Activated CD8-positive, alpha-beta memory T cell treated with anti-CD3 and anti-CD28 coated beads, Interleukin-2, amount 10 ng/mL, durations not matched to agents 7 days and 5 days (primary cell): ENCODE results near the gene FAM181B. TPM values are rescaled to one million over a fixed set of nuclear protein-coding genes. Genes with fewer than 3 reads are reported as not detected.
A peak's percentile ranks its signal among the peaks of the same experiment; 100 is the strongest.

Source experiments
- ATAC-seq: fragments of 150-1000 bp; cut with Tn5 transposase; one replicate; pipeline ENCODE4 v1.10.0; 2021; ENCODE audit warnings: moderate library complexity
- CTCF ChIA-PET: fragments of 350-600 bp; sonication (Branson Sonifier 250); formaldehyde crosslinking; loops from one replicate; lab custom pipeline; 2021; ENCODE audit warnings: antibody characterized with exemption; lab: Charles Lee
- DNase-seq: peaks from one replicate; pipeline ENCODE4 v3.0.0-alpha.2; 2020
- H3K27ac Mint-ChIP-seq: one replicate; pipeline ENCODE4 v1.8.0; 2021; ENCODE audit warnings: mild to moderate bottlenecking, mixed read lengths
- H3K27me3 Mint-ChIP-seq: one replicate; pipeline ENCODE4 v1.8.0; 2021; ENCODE audit warnings: mixed read lengths
- H3K36me3 Mint-ChIP-seq: one replicate; pipeline ENCODE4 v1.8.0; 2021; ENCODE audit warnings: mild to moderate bottlenecking, mixed read lengths
- H3K4me1 Mint-ChIP-seq: one replicate; pipeline ENCODE4 v1.8.0; 2021; ENCODE audit warnings: mixed read lengths
- H3K4me3 Mint-ChIP-seq: one replicate; pipeline ENCODE4 v1.8.0; 2021; ENCODE audit warnings: mild to moderate bottlenecking, moderate library complexity, mixed read lengths
- H3K9me3 Mint-ChIP-seq: one replicate; pipeline ENCODE4 v1.8.0; 2022; ENCODE audit warnings: low read depth, mixed read lengths
- total RNA-seq, 2 experiments: library from RNA; stranded (reverse); gene quantifications; one replicate each; pipeline ENCODE4 v1.2.3, GENCODE V29; 2021

The FAM181B gene
- total RNA-seq, 2 experiments from 2014 or later, result not detected

GRCh38 chr11:82724026-82724425 lies 9.6 kb downstream of the FAM181B start:
- H3K27ac Mint-ChIP-seq, result no peak overlapping the region
- H3K4me3 Mint-ChIP-seq, result no peak overlapping the region
- no peak for DNase-seq
- peaks cover 22% of the 10 kb centered on the region for H3K27me3 Mint-ChIP-seq
- no peaks in the 10 kb centered on the region for H3K36me3 Mint-ChIP-seq
- no peak for ATAC-seq
- H3K4me1 Mint-ChIP-seq, result no peaks in the 10 kb centered on the region
- CTCF ChIA-PET, result no interaction called here
- H3K9me3 Mint-ChIP-seq, result no peaks in the 10 kb centered on the region

- Mint-ChIP-seq H3K4me1 (no peaks in the 10 kb centered on the region), H3K36me3 (no peaks in the 10 kb centered on the region), H3K4me3 (no peak overlapping the region), H3K27ac (no peak overlapping the region), H3K9me3 (no peaks in the 10 kb centered on the region), H3K27me3 (peaks cover 18% of the 10 kb centered on the region)
- ATAC-seq (no peak), DNase-seq (no peak)
- CTCF ChIA-PET, result no interaction called here
These were observed 11.4 kb downstream of the FAM181B start for GRCh38 chr11:82722231-82722630.

GRCh38 chr11:82720267-82721065 lies 13.2 kb downstream of the FAM181B start:
- Mint-ChIP-seq H3K4me3 (no peak overlapping the region), H3K27ac (no peak overlapping the region), H3K36me3 (no peaks in the 10 kb centered on the region), H3K27me3 (peaks cover 13% of the 10 kb centered on the region), H3K9me3 (no peaks in the 10 kb centered on the region), H3K4me1 (no peaks in the 10 kb centered on the region)
- CTCF ChIA-PET, result interaction anchor here (1.1 to 3.2 kb wide), 6 partner anchors 13 to 147 kb away, joined by 3 to 13 read pairs (median 4); partner anchors contain the start of gene FAM181B
- no peak for ATAC-seq
- no peak for DNase-seq

- ATAC-seq (no peak), DNase-seq (no peak)
- no peak overlapping the region for H3K4me3 Mint-ChIP-seq
- peaks cover 13% of the 10 kb centered on the region for H3K27me3 Mint-ChIP-seq
- no peaks in the 10 kb centered on the region for H3K4me1 Mint-ChIP-seq
- H3K27ac Mint-ChIP-seq, result no peak overlapping the region
- H3K36me3 Mint-ChIP-seq, result no peaks in the 10 kb centered on the region
- CTCF ChIA-PET, result interaction anchor here (1.1 to 3.2 kb wide), 4 partner anchors 18 to 148 kb away, joined by 3 to 13 read pairs (median 5); no protein-coding TSS in a partner anchor
- H3K9me3 Mint-ChIP-seq, result no peaks in the 10 kb centered on the region
These were observed 14.1 kb downstream of the FAM181B start for GRCh38 chr11:82719361-82720105.

GRCh38 chr11:82718821-82719220 lies 14.8 kb downstream of the FAM181B start:
- no peak overlapping the region for H3K27ac Mint-ChIP-seq
- DNase-seq (no peak), ATAC-seq (no peak)
- peaks cover 13% of the 10 kb centered on the region for H3K27me3 Mint-ChIP-seq
- H3K4me1 Mint-ChIP-seq, result no peaks in the 10 kb centered on the region
- H3K36me3 Mint-ChIP-seq, result no peaks in the 10 kb centered on the region
- no peaks in the 10 kb centered on the region for H3K9me3 Mint-ChIP-seq
- no peak overlapping the region for H3K4me3 Mint-ChIP-seq
- CTCF ChIA-PET, result interaction anchor here (1.5 to 3.2 kb wide), 2 partner anchors 38 to 149 kb away, joined by 4 to 13 read pairs; no protein-coding TSS in a partner anchor

- DNase-seq (no peak), ATAC-seq (no peak)
- H3K4me3 Mint-ChIP-seq, result no peak overlapping the region
- H3K9me3 Mint-ChIP-seq, result no peaks in the 10 kb centered on the region
- CTCF ChIA-PET, result interaction anchor here (0.9 to 3.2 kb wide), 8 partner anchors 10 to 1102 kb away, joined by 3 to 13 read pairs (median 4); partner anchors contain the start of gene PRCP
- H3K4me1 Mint-ChIP-seq, result no peaks in the 10 kb centered on the region
- no peaks in the 10 kb centered on the region for H3K36me3 Mint-ChIP-seq
- no peak overlapping the region for H3K27ac Mint-ChIP-seq
- H3K27me3 Mint-ChIP-seq, result peaks cover 13% of the 10 kb centered on the region
These were observed 15.4 kb downstream of the FAM181B start for GRCh38 chr11:82718307-82718706.

- no peaks in the 10 kb centered on the region for H3K36me3 Mint-ChIP-seq
- CTCF ChIA-PET, result interaction anchor here (0.6 kb wide), 1 partner anchor 214 kb away, joined by 4 read pairs; no protein-coding TSS in a partner anchor
These were observed 19.1 kb downstream of the FAM181B start for GRCh38 chr11:82714346-82715174.

GRCh38 chr11:82711648-82712047 lies 22.0 kb downstream of the FAM181B start:
- Mint-ChIP-seq H3K4me1 (no peaks in the 10 kb centered on the region), H3K4me3 (no peak overlapping the region), H3K9me3 (no peaks in the 10 kb centered on the region), H3K36me3 (no peaks in the 10 kb centered on the region), H3K27me3 (peaks cover 20% of the 10 kb centered on the region), H3K27ac (no peak overlapping the region)
- CTCF ChIA-PET, result interaction anchor here (1.3 kb wide), 1 partner anchor 10 kb away, joined by 4 read pairs; no protein-coding TSS in a partner anchor
- DNase-seq (no peak), ATAC-seq (no peak)

More at GRCh38 chr11:82714346-82715174, 19.1 kb downstream of the FAM181B start:
- DNase-seq (no peak), ATAC-seq (no peak)
- Mint-ChIP-seq H3K27me3 (peaks cover 19% of the 10 kb centered on the region), H3K27ac (no peak overlapping the region), H3K4me3 (no peak overlapping the region), H3K4me1 (no peaks in the 10 kb centered on the region), H3K9me3 (no peaks in the 10 kb centered on the region)

GRCh38 chr11:82703796-82704195 lies 29.9 kb downstream of the FAM181B start:
- Mint-ChIP-seq H3K9me3 (no peaks in the 10 kb centered on the region), H3K27ac (no peak overlapping the region), H3K27me3 (peaks cover 16% of the 10 kb centered on the region), H3K36me3 (no peaks in the 10 kb centered on the region), H3K4me1 (no peaks in the 10 kb centered on the region), H3K4me3 (no peak overlapping the region)
- no peak for DNase-seq
- no peak for ATAC-seq
- CTCF ChIA-PET, result no interaction called here

- H3K9me3 Mint-ChIP-seq, result no peaks in the 10 kb centered on the region
- peaks cover 16% of the 10 kb centered on the region for H3K27me3 Mint-ChIP-seq
- H3K27ac Mint-ChIP-seq, result no peak overlapping the region
- H3K4me3 Mint-ChIP-seq, result no peak overlapping the region
- H3K36me3 Mint-ChIP-seq, result no peaks in the 10 kb centered on the region
- CTCF ChIA-PET, result interaction anchor here (1.8 kb wide), 1 partner anchor 589 kb away, joined by 3 read pairs; no protein-coding TSS in a partner anchor
- ATAC-seq (no peak), DNase-seq (no peak)
- H3K4me1 Mint-ChIP-seq, result no peaks in the 10 kb centered on the region
These were observed 30.4 kb downstream of the FAM181B start for GRCh38 chr11:82703226-82703625.

- Mint-ChIP-seq H3K9me3 (no peaks in the 10 kb centered on the region), H3K27ac (no peak overlapping the region), H3K36me3 (no peaks in the 10 kb centered on the region), H3K27me3 (peaks cover 12% of the 10 kb centered on the region), H3K4me3 (no peak overlapping the region), H3K4me1 (no peaks in the 10 kb centered on the region)
- CTCF ChIA-PET, result interaction anchor here (1.1 to 2.1 kb wide), 7 partner anchors 10 to 1058 kb away, joined by 3 to 6 read pairs (median 4); no protein-coding TSS in a partner anchor
- DNase-seq (no peak), ATAC-seq (peak; percentile 39)
These were observed 31.7 kb downstream of the FAM181B start for GRCh38 chr11:82701847-82702520.

- no peak for ATAC-seq
- CTCF ChIA-PET, result no interaction called here
- no peak for DNase-seq
- Mint-ChIP-seq H3K36me3 (no peaks in the 10 kb centered on the region), H3K4me3 (no peak overlapping the region), H3K27ac (no peak overlapping the region), H3K27me3 (peaks cover 6% of the 10 kb centered on the region), H3K9me3 (no peaks in the 10 kb centered on the region), H3K4me1 (no peaks in the 10 kb centered on the region)
These were observed 34.9 kb downstream of the FAM181B start for GRCh38 chr11:82698576-82699352.
